Loucy (cell line): ENCODE results near the gene NARF.
"Not testable (repeated sequence)": the region's sequence is repeated elsewhere in the genome, so short reads cannot be mapped to it uniquely, and the experiment has no call there.

ENCODE experiments used
- H2AFZ ChIP-seq: fragments of 200-600 bp; sonication (generic); 2 replicates; pipeline ENCODE4 v1.6.0; 2016; ENCODE audit warnings: antibody characterized with exemption, mild to moderate bottlenecking, low read length, moderate library complexity
- H3F3A ChIP-seq: fragments of 200-600 bp; 2 replicates; pipeline ENCODE4 v1.6.0; 2016; ENCODE audit warnings: antibody characterized with exemption, low read depth, mild to moderate bottlenecking
- H3K27me3 ChIP-seq: fragments of 200-600 bp; sonication (generic); 2 replicates; pipeline ENCODE4 v1.6.1; 2014; ENCODE audit warnings: low read length, mild to moderate bottlenecking; ENCODE audit not compliant: insufficient read depth, poor library complexity, severe bottlenecking
- H3K36me3 ChIP-seq: fragments of 200-600 bp; sonication (generic); 2 replicates; pipeline ENCODE4 v1.6.1; 2016; ENCODE audit warnings: low read length; ENCODE audit not compliant: insufficient read depth
- H3K4me1 ChIP-seq: fragments of 200-600 bp; sonication (generic); 2 replicates; pipeline ENCODE4 v1.5.1; 2014; ENCODE audit warnings: low read length, mild to moderate bottlenecking; ENCODE audit not compliant: insufficient read depth, poor library complexity, severe bottlenecking
- H3K4me2 ChIP-seq: fragments of 200-600 bp; sonication (generic); 2 replicates; pipeline ENCODE4 v1.6.0; 2014; ENCODE audit warnings: antibody characterized with exemption, low read length, low read depth, mild to moderate bottlenecking; ENCODE audit not compliant: poor library complexity, severe bottlenecking
- H3K4me3 ChIP-seq: fragments of 200-600 bp; sonication (generic); 2 replicates; pipeline ENCODE4 v1.5.1; 2014; ENCODE audit warnings: low read length, mild to moderate bottlenecking, mixed read lengths; ENCODE audit not compliant: poor library complexity, severe bottlenecking
- H3K79me2 ChIP-seq: fragments of 200-600 bp; sonication (generic); 2 replicates; pipeline ENCODE4 v1.6.1; 2014; ENCODE audit warnings: low read length; ENCODE audit not compliant: insufficient read depth
- H3K9ac ChIP-seq: fragments of 200-600 bp; sonication (generic); 2 replicates; pipeline ENCODE4 v1.6.0; 2014; ENCODE audit warnings: mild to moderate bottlenecking, low read depth, low read length, moderate library complexity; ENCODE audit not compliant: poor library complexity, severe bottlenecking
- H3K9me2 ChIP-seq: fragments of 200-600 bp; sonication (generic); replicated peaks from 2 replicates; pipeline ENCODE4 v1.6.1; 2016; ENCODE audit warnings: low read depth, low read length, mixed read lengths
- H3K9me3 ChIP-seq: fragments of 200-600 bp; sonication (generic); 2 replicates; pipeline ENCODE4 v1.6.1; 2014; ENCODE audit warnings: mild to moderate bottlenecking, antibody characterized with exemption, low read length, low read depth; ENCODE audit not compliant: insufficient read depth
- H4K20me1 ChIP-seq: fragments of 200-600 bp; sonication (generic); 2 replicates; pipeline ENCODE4 v1.6.0; 2014; ENCODE audit warnings: antibody characterized with exemption, low read length, mild to moderate bottlenecking; ENCODE audit not compliant: insufficient read depth, poor library complexity, severe bottlenecking
- CTCF ChIP-seq: fragments of 200-600 bp; sonication (generic); conservative IDR thresholded peaks from 2 replicates; pipeline ENCODE4 v1.5.1; 2014; ENCODE audit warnings: mild to moderate bottlenecking, antibody characterized with exemption, low read length
- EZH2phosphoT487 ChIP-seq: fragments of 200-600 bp; IDR thresholded peaks from 2 replicates; pipeline ENCODE4 v1.6.1; 2018; ENCODE audit warnings: antibody characterized with exemption, mild to moderate bottlenecking, moderate library complexity, borderline replicate concordance

NARF gene

GRCh38 chr17:82411396-82412053 lies 47.0 kb upstream of the NARF start:
- no peaks in the 10 kb centered on the region for H3K9me2 ChIP-seq
- TF ChIP-seq EZH2phosphoT487: no peak
- TF ChIP-seq CTCF: no peak
- H3K9ac ChIP-seq: no peak overlapping the region
- H3K4me1 ChIP-seq: peaks cover 7% of the 10 kb centered on the region
- H2AFZ ChIP-seq: no peak overlapping the region
- no peak overlapping the region for H3K4me3 ChIP-seq
- H3F3A ChIP-seq: no peaks in the 10 kb centered on the region
- H3K27me3 ChIP-seq: no peaks in the 10 kb centered on the region
- no peaks in the 10 kb centered on the region; the same call in 1 of the 2 replicates for H3K36me3 ChIP-seq
- H3K9me3 ChIP-seq: no peaks in the 10 kb centered on the region
- no peak overlapping the region for H3K4me2 ChIP-seq
- peaks cover 11% of the 10 kb centered on the region for H4K20me1 ChIP-seq
- peaks cover 11% of the 10 kb centered on the region; the same call in 1 of the 2 replicates for H3K79me2 ChIP-seq

GRCh38 chr17:82412081-82412480 lies 46.5 kb upstream of the NARF start:
- Histone ChIP-seq H4K20me1 (peaks cover 15% of the 10 kb centered on the region), H3K79me2 (peaks cover 11% of the 10 kb centered on the region; the same call in 1 of the 2 replicates)
- H3K27me3 ChIP-seq, H2AFZ ChIP-seq, H3F3A ChIP-seq, H3K9me3 ChIP-seq, H3K36me3 ChIP-seq, H3K9ac ChIP-seq, H3K4me1 ChIP-seq, H3K4me3 ChIP-seq, H3K9me2 ChIP-seq, H3K4me2 ChIP-seq: not testable (repeated sequence)

GRCh38 chr17:82412535-82413520 lies 45.7 kb upstream of the NARF start:
- Histone ChIP-seq H4K20me1 (peaks cover 20% of the 10 kb centered on the region), H3K4me3 (no peak overlapping the region)
- no peak for TF ChIP-seq EZH2phosphoT487
- TF ChIP-seq CTCF: no peak

More at GRCh38 chr17:82412535-82413520, 45.7 kb upstream of the NARF start:
- Histone ChIP-seq H2AFZ (no peak overlapping the region), H3K79me2 (peaks cover 11% of the 10 kb centered on the region; the same call in 1 of the 2 replicates), H3K4me1 (peaks cover 3% of the 10 kb centered on the region), H3K27me3 (no peaks in the 10 kb centered on the region), H3K9me2 (no peaks in the 10 kb centered on the region), H3K36me3 (no peaks in the 10 kb centered on the region; the same call in 1 of the 2 replicates), H3F3A (no peaks in the 10 kb centered on the region), H3K9ac (no peak overlapping the region), H3K4me2 (no peak overlapping the region), H3K9me3 (no peaks in the 10 kb centered on the region)
